K562 (cell line): Measurements from ENCODE around the gene RPS6KA2. TPM values are rescaled to one million over a fixed set of nuclear protein-coding genes. Genes with fewer than 3 reads are reported as not detected.

Experiments used
- ATAC-seq: fragments of 200-7000 bp; cut with Tn5 transposase; 3 replicates; pipeline ENCODE4 v1.9.1; 2020; ENCODE audit warnings: moderate library complexity
- BruUV-seq: library from RNA; stranded (reverse); fragments of 400-500 nt; replicated peaks from 2 replicates; lab custom pipeline; 2021; lab: Mats Ljungman, UMichigan
- CTCF ChIA-PET: fragments of 300-600 bp; formaldehyde crosslinking; extraction: SDS; loops from one replicate; lab custom pipeline; 2021; ENCODE audit warnings: low intra/inter-chr PET ratio; lab: Yijun Ruan, JAX
- POLR2A ChIA-PET: fragments of 300-600, 350-650 bp; sonication (Branson Sonifier 250); formaldehyde crosslinking; extraction: SDS; loops from one replicate; lab custom pipeline; 2021; ENCODE audit warnings: antibody characterized with exemption, inconsistent platforms; lab: Yijun Ruan, JAX
- DNase-seq, 4 experiments: peaks; one replicate each; pipeline versions ENCODE4 v3.0.0 to v3.0.0-alpha.2; 2011 to 2018; ENCODE audit warnings: low spot score in 3 of 4, mixed read lengths in 3 of 4; ENCODE audit errors: extremely low read depth in 1 of 4
- FAIRE-seq: peaks from 2 replicates; lab custom pipeline; 2011; peaks lifted over from hg19 to GRCh38; lab: Jason Lieb, UNC
- H2AFZ ChIP-seq: 2 replicates; pipeline ENCODE4 v1.6.0; 2011; ENCODE audit warnings: low read depth, low read length, control low read depth, inconsistent platforms
- H3K27ac ChIP-seq: fragments of 200-600 bp; 3 replicates; pipeline ENCODE4 v1.8.0; 2011; ENCODE audit warnings: low read depth, mild to moderate bottlenecking, control low read depth, inconsistent platforms, low read length, moderate library complexity, mixed read lengths; ENCODE audit errors: extremely low read depth
- H3K27me3 ChIP-seq, 2 experiments: fragments of 300-600 bp in 1 of 2; 2 replicates in 1 of 2; 3 replicates in 1 of 2; pipeline versions ENCODE4 v1.6.0 to v1.8.0; 2011; ENCODE audit warnings: inconsistent platforms in 2 of 2, low read length in 2 of 2, mild to moderate bottlenecking in 1 of 2, mixed read lengths in 1 of 2, moderate library complexity in 1 of 2; ENCODE audit not compliant: control insufficient read depth in 2 of 2, insufficient read depth in 2 of 2
- H3K36me3 ChIP-seq: fragments of 300-600 bp; 3 replicates; pipeline ENCODE4 v1.8.0; 2011; ENCODE audit warnings: mild to moderate bottlenecking, low read length, inconsistent platforms; ENCODE audit not compliant: control insufficient read depth, insufficient read depth
- H3K4me1 ChIP-seq, 2 experiments: fragments of 200-600 bp in 1 of 2; replicated peaks in 1 of 2; 2 replicates in 1 of 2; 3 replicates in 1 of 2; pipeline versions ENCODE4 v1.5.1 to v1.8.0; 2011; ENCODE audit warnings: inconsistent platforms in 2 of 2, low read length in 2 of 2, mild to moderate bottlenecking in 1 of 2, mixed read lengths in 1 of 2, moderate library complexity in 1 of 2; ENCODE audit not compliant: control insufficient read depth in 2 of 2, insufficient read depth in 2 of 2
- H3K4me2 ChIP-seq: 2 replicates; pipeline ENCODE4 v1.6.1; 2011; ENCODE audit warnings: low read length, control low read depth, inconsistent platforms, mixed read lengths; ENCODE audit not compliant: insufficient read depth
- H3K4me3 ChIP-seq: fragments of 200-600 bp; sonication (generic), shearing (Covaris generic); 2 replicates; pipeline ENCODE4 v1.5.1; 2016; ENCODE audit warnings: control low read depth, inconsistent platforms
- H3K79me2 ChIP-seq: fragments of 200-600 bp; 3 replicates; pipeline ENCODE4 v1.8.0; 2011; ENCODE audit warnings: low read length, inconsistent platforms; ENCODE audit not compliant: control insufficient read depth, insufficient read depth
- H3K9ac ChIP-seq, 2 experiments: 2 replicates each; pipeline versions ENCODE4 v1.6.0 to v1.6.1; 2011; ENCODE audit warnings: low read depth in 2 of 2, low read length in 2 of 2, control low read depth in 1 of 2, inconsistent platforms in 1 of 2, mild to moderate bottlenecking in 1 of 2, mixed read lengths in 1 of 2; ENCODE audit not compliant: insufficient read depth in 1 of 2
- H3K9me1 ChIP-seq: one replicate; pipeline ENCODE4 v1.6.0; 2011; ENCODE audit warnings: inconsistent platforms, mild to moderate bottlenecking, low read length, moderate library complexity; ENCODE audit not compliant: control insufficient read depth, insufficient read depth
- H3K9me3 ChIP-seq: replicated peaks from 2 replicates; pipeline ENCODE4 v1.5.1; 2011; ENCODE audit warnings: low read depth, low read length, inconsistent platforms; ENCODE audit not compliant: control insufficient read depth, insufficient read depth
- H4K20me1 ChIP-seq: replicated peaks from 2 replicates; pipeline ENCODE4 v1.6.1; 2011; ENCODE audit warnings: low read length, inconsistent platforms, mixed read lengths; ENCODE audit not compliant: control insufficient read depth, insufficient read depth
- CTBP1 ChIP-seq: fragments of 450-650 bp; IDR thresholded peaks from 2 replicates; pipeline ENCODE4 v1.6.1; 2016; ENCODE audit warnings: borderline replicate concordance
- GABPA ChIP-seq: fragments of 200-800 bp; sonication (Bioruptor generic); conservative IDR thresholded peaks from 2 replicates; pipeline ENCODE4 v1.6.1; 2016; ENCODE audit warnings: low read depth, missing genetic modification characterization, missing compliant biosample characterization
- HEY1 ChIP-seq: fragments of 250-450 bp; sonication (Bioruptor Pico); IDR thresholded peaks from 2 replicates; pipeline ENCODE4 v1.5.0; 2020; ENCODE audit warnings: mild to moderate bottlenecking, moderate library complexity, borderline replicate concordance
- MEF2D ChIP-seq: conservative IDR thresholded peaks from 2 replicates; pipeline ENCODE4 v1.6.1; 2016; ENCODE audit warnings: low read depth, missing genetic modification characterization, missing compliant biosample characterization
- XRCC5 ChIP-seq: fragments of 200-400 bp; formaldehyde crosslinking; IDR thresholded peaks from 2 replicates; pipeline ENCODE4 v1.6.1; 2017; ENCODE audit warnings: low read depth, mild to moderate bottlenecking, low read length
- ZNF263 ChIP-seq: sonication (generic); formaldehyde crosslinking; IDR thresholded peaks from 2 replicates; pipeline ENCODE4 v1.8.0; 2022; ENCODE audit warnings: mild to moderate bottlenecking, missing genetic modification reagents, borderline replicate concordance
- ZSCAN32 ChIP-seq: fragments of 450-650 bp; formaldehyde crosslinking; IDR thresholded peaks from 2 replicates; pipeline ENCODE4 v1.4.0; 2020; ENCODE audit warnings: mild to moderate bottlenecking, moderate library complexity
- WGBS: fragments of 100-300 bp; shearing (Covaris generic); methylation state at CpG from one replicate; pipeline ENCODE4 v1.1.6; 2016; ENCODE audit warnings: low coverage, mixed read lengths; ENCODE audit not compliant: insufficient coverage; ENCODE audit errors: missing lambda C conversion rate; 5-methylcytosine and 5-hydroxymethylcytosine counted together
- in situ Hi-C: fragments of 300-500 bp; cut with MboI; formaldehyde crosslinking; loops from 4 replicates; pipeline ENCODE4 v1.15.0; 2018; ENCODE audit warnings: inconsistent platforms, mixed read lengths
- intact Hi-C: fragments of 100-400 bp; cut with micrococcal nuclease; formaldehyde crosslinking; loops from 2 replicates; pipeline ENCODE4 v1.14.2; 2022
- polyA plus RNA-seq, 8 experiments: library from polyadenylated mRNA; depleted of rRNA in 4 of 8; stranded (reverse) in 5 of 8; unstranded in 3 of 8; fragments of >200 nt; fragmentation: Nextera tagmentation in 2 of 8; fragmentation: Illumina TruSeq in 1 of 8; extraction: Ambion mirVana in 2 of 8; extraction: Trizol in 1 of 8; gene quantifications; 2 replicates each; pipeline versions ENCODE4 v1.2.1 to v1.2.3, GENCODE V29; 2011 to 2014; ENCODE audit warnings: inconsistent platforms in 1 of 8, missing spikeins in 1 of 8
- total RNA-seq, 7 experiments: library from RNA; depleted of rRNA in 6 of 7; stranded (reverse); fragments of >200 nt in 6 of 7; fragmentation: Illumina TruSeq in 2 of 7; extraction: Trizol in 2 of 7; gene quantifications; 2 replicates each; pipeline versions ENCODE4 v1.2.1 to v1.2.3, GENCODE V29; 2011 to 2021; ENCODE audit warnings: low replicate concordance in 1 of 7
- TF ChIP-seq, protein P1 (sequence below): sonication (generic); formaldehyde crosslinking; IDR thresholded peaks from 2 replicates; pipeline ENCODE4 v1.9.0; 2022; ENCODE audit warnings: mild to moderate bottlenecking, missing genetic modification reagents
- TF ChIP-seq, protein P2 (sequence below): sonication (generic); formaldehyde crosslinking; IDR thresholded peaks from 2 replicates; pipeline ENCODE4 v1.8.0; 2022; ENCODE audit warnings: mild to moderate bottlenecking, missing genetic modification reagents
- TF ChIP-seq, protein P3 (sequence below): sonication (generic); formaldehyde crosslinking; IDR thresholded peaks from 2 replicates; pipeline ENCODE4 v1.8.0; 2022; ENCODE audit warnings: mild to moderate bottlenecking, missing genetic modification reagents

RPS6KA2 gene
- total and polyA plus RNA-seq, 9 of the 15 experiments (the other 6 are each of a cell fraction or from before 2014, with no cell fraction given) = 0.29 to 1.00 (median 0.53) TPM

DNA sequence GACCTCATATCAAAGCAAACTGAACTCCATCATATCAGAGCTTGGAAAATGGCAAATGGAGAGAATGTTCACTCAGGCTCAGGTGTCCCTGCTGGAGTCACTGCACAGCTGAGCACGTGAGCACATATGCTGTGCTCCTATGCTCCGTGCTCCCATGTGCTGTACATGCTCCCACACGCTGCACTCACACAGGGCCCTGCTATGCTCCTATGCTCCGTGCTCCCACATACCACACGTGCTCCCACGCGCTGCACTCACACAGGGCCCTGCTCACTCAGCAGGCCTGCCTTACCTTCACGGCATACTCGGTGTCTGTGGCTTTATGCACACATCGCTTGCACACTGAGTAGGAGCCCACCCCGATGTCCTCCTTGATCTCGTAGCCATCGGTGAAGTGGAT is 178.6 kb downstream of the RPS6KA2 start:
- Histone ChIP-seq H3K9me1 (no peaks in the 10 kb centered on the region), H3K4me1 (no peaks in the 10 kb centered on the region), H2AFZ (no peak overlapping the region), H4K20me1 (no peaks in the 10 kb centered on the region), H3K4me2 (no peak overlapping the region), H3K36me3 (no peaks in the 10 kb centered on the region), H3K4me3 (no peak overlapping the region), H3K9ac (no peak overlapping the region), H3K9me3 (no peaks in the 10 kb centered on the region; the same call in 1 of the 2 replicates), H3K27me3 (peaks cover 37 to 50% of the 10 kb centered on the region in 2 experiments), H3K79me2 (no peaks in the 10 kb centered on the region), H3K27ac (no peak overlapping the region)
- CTCF ChIA-PET = no interaction called here
- TF ChIP-seq ZNF263 (peak; percentile 74), HEY1 (CRISPR knock-in tag) (no peak), MEF2D (tag) (no peak)
- TF ChIP-seq, protein P1, sequence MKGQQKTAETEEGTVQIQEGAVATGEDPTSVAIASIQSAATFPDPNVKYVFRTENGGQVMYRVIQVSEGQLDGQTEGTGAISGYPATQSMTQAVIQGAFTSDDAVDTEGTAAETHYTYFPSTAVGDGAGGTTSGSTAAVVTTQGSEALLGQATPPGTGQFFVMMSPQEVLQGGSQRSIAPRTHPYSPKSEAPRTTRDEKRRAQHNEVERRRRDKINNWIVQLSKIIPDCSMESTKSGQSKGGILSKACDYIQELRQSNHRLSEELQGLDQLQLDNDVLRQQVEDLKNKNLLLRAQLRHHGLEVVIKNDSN = 0 out of 2 replicates have a peak, but pooled peaks have one; percentile 10
- in situ Hi-C loops (no loop called here), intact Hi-C loops (no loop called here)
- ATAC-seq = no peak; the same call in 2 of the 3 replicates
- DNase-seq = no peak
- WGBS = under 1% methylated on average over 13 of the region's 13 CpGs
- FAIRE-seq = no peak
- no TSS peak for BruUV-seq
- POLR2A ChIA-PET = interaction anchor here (0.8 to 1.2 kb wide), 2 partner anchors 8 to 12 kb away, joined by 3 read pairs; no protein-coding TSS in a partner anchor

DNA sequence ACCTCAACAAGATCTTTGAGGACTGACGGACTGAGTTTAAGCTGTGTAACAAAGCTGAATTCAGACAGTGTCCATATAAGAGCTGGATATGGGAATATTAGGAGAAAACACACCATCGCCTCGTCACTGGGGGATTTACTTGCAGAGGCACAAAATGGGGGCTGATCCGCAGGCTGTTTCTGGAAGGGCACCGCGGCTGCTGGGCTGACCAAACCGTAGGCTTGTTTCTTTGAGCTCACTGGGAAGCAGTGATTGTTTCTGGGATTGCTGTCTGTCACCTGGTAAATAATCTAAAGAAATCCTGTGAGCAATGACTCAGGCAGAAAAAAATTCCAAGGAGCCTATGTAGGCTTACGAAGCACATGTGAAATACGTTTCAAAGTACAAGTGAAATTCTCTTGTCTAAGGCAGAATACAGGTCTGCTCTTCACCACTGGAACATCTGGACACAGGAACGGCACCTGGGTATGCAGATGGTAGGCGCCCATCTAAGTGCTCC is 180.4 kb downstream of the RPS6KA2 start:
- Histone ChIP-seq H3K27ac (no peak overlapping the region), H3K36me3 (no peaks in the 10 kb centered on the region), H3K4me2 (no peak overlapping the region), H3K27me3 (peaks cover 53 to 61% of the 10 kb centered on the region in 2 experiments), H4K20me1 (no peaks in the 10 kb centered on the region), H3K9me3 (no peaks in the 10 kb centered on the region; the same call in 1 of the 2 replicates), H3K79me2 (no peaks in the 10 kb centered on the region), H3K4me3 (no peak overlapping the region), H3K9me1 (no peaks in the 10 kb centered on the region), H3K4me1 (no peaks in the 10 kb centered on the region), H2AFZ (no peak overlapping the region), H3K9ac (no peak overlapping the region)
- 3% methylated on average over 11 of the region's 11 CpGs for WGBS
- POLR2A ChIA-PET = no interaction called here
- no TSS peak for BruUV-seq
- CTCF ChIA-PET = no interaction called here
- DNase-seq (no peak), FAIRE-seq (no peak), ATAC-seq (no peak)
- TF ChIP-seq ZSCAN32 (CRISPR knock-in tag) = no peak
- TF ChIP-seq, protein P2, sequence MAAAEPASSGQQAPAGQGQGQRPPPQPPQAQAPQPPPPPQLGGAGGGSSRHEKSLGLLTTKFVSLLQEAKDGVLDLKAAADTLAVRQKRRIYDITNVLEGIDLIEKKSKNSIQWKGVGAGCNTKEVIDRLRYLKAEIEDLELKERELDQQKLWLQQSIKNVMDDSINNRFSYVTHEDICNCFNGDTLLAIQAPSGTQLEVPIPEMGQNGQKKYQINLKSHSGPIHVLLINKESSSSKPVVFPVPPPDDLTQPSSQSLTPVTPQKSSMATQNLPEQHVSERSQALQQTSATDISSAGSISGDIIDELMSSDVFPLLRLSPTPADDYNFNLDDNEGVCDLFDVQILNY (CRISPR knock-in tag) = no peak
- no peak for TF ChIP-seq CTBP1
- TF ChIP-seq, protein P3, sequence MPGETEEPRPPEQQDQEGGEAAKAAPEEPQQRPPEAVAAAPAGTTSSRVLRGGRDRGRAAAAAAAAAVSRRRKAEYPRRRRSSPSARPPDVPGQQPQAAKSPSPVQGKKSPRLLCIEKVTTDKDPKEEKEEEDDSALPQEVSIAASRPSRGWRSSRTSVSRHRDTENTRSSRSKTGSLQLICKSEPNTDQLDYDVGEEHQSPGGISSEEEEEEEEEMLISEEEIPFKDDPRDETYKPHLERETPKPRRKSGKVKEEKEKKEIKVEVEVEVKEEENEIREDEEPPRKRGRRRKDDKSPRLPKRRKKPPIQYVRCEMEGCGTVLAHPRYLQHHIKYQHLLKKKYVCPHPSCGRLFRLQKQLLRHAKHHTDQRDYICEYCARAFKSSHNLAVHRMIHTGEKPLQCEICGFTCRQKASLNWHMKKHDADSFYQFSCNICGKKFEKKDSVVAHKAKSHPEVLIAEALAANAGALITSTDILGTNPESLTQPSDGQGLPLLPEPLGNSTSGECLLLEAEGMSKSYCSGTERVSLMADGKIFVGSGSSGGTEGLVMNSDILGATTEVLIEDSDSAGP (CRISPR knock-in tag) = no peak
- TF ChIP-seq XRCC5 = no peak
- TF ChIP-seq GABPA (tag) = no peak
- in situ Hi-C loops (no loop called here), intact Hi-C loops (no loop called here)
